HEK293 (cell line): Measurements from ENCODE around the gene ZNF618.

Source experiments
- CTCF ChIA-PET: fragments of 350-600 bp; formaldehyde crosslinking; extraction: SDS; loops from one replicate; lab custom pipeline; 2021; ENCODE audit warnings: antibody characterized with exemption; lab: Yijun Ruan, JAX
- POLR2A ChIA-PET: fragments of 300-600 bp; formaldehyde crosslinking; extraction: SDS; loops from one replicate; lab custom pipeline; 2020; ENCODE audit warnings: antibody characterized with exemption, inconsistent platforms; lab: Yijun Ruan, JAX
- H3K27ac ChIP-seq: fragments of 200-500 bp; sonication (Bioruptor generic); 2 replicates; pipeline ENCODE4 v1.5.1; 2014; ENCODE audit warnings: low read depth, low read length, control low read depth, inconsistent platforms; ENCODE audit errors: extremely low read depth
- H3K36me3 ChIP-seq, 2 experiments: fragments of 200-500 bp in 1 of 2; sonication (Bioruptor generic) in 1 of 2; 1 replicate in 1 of 2; 2 replicates in 1 of 2; pipeline ENCODE4 v1.5.1; 2014 to 2017; ENCODE audit warnings: inconsistent platforms in 2 of 2, low read length in 2 of 2; ENCODE audit not compliant: control insufficient read depth in 2 of 2, insufficient read depth in 1 of 2
- H3K4me1 ChIP-seq: fragments of 200-500 bp; sonication (Bioruptor generic); 2 replicates; pipeline ENCODE4 v1.5.1; 2014; ENCODE audit warnings: mild to moderate bottlenecking, low read length, inconsistent platforms; ENCODE audit not compliant: control insufficient read depth, insufficient read depth
- H3K4me3 ChIP-seq: 2 replicates; pipeline ENCODE4 v1.5.1; 2011; ENCODE audit warnings: low read depth, mild to moderate bottlenecking, control low read depth, low read length, moderate library complexity
- H3K9me3 ChIP-seq: fragments of 200-500 bp; sonication (Bioruptor generic); 2 replicates; pipeline ENCODE4 v1.5.1; 2014; ENCODE audit warnings: low read depth, low read length, inconsistent platforms; ENCODE audit not compliant: control insufficient read depth, insufficient read depth
- FEZF1 ChIP-seq: fragments of 450-650 bp; formaldehyde crosslinking; IDR thresholded peaks from 2 replicates; pipeline ENCODE4 v1.5.1; 2016; ENCODE audit warnings: missing biosample characterization, missing genetic modification characterization
- GFI1B ChIP-seq: fragments of 450-650 bp; formaldehyde crosslinking; IDR thresholded peaks from 2 replicates; pipeline ENCODE4 v1.5.1; 2016; ENCODE audit warnings: missing biosample characterization, missing genetic modification characterization
- KLF10 ChIP-seq: fragments of 450-650 bp; IDR thresholded peaks from 2 replicates; pipeline ENCODE4 v1.5.1; 2018; ENCODE audit warnings: missing biosample characterization, mild to moderate bottlenecking, missing genetic modification characterization
- KLF9 ChIP-seq: fragments of 450-650 bp; formaldehyde crosslinking; IDR thresholded peaks from 2 replicates; pipeline ENCODE4 v1.5.1; 2016; ENCODE audit warnings: missing biosample characterization, missing genetic modification characterization, low read depth
- MYNN ChIP-seq: fragments of 450-650 bp; formaldehyde crosslinking; IDR thresholded peaks from 2 replicates; pipeline ENCODE4 v1.5.1; 2016; ENCODE audit warnings: missing biosample characterization, missing genetic modification characterization, borderline replicate concordance
- OSR2 ChIP-seq: fragments of 450-650 bp; formaldehyde crosslinking; IDR thresholded peaks from 2 replicates; pipeline ENCODE4 v1.5.1; 2016; ENCODE audit warnings: missing biosample characterization, missing genetic modification characterization
- REST ChIP-seq: fragments of 450-650 bp; formaldehyde crosslinking; IDR thresholded peaks from 2 replicates; pipeline ENCODE4 v1.5.1; 2016; ENCODE audit warnings: missing biosample characterization, missing genetic modification characterization
- ZBTB21 ChIP-seq: fragments of 450-650 bp; formaldehyde crosslinking; IDR thresholded peaks from 2 replicates; pipeline ENCODE4 v1.5.1; 2017; ENCODE audit warnings: missing biosample characterization, missing genetic modification characterization
- ZBTB8A ChIP-seq: fragments of 450-650 bp; formaldehyde crosslinking; IDR thresholded peaks from 2 replicates; pipeline ENCODE4 v1.5.1; 2016; ENCODE audit warnings: missing biosample characterization, missing genetic modification characterization
- ZFHX2 ChIP-seq: fragments of 450-650 bp; formaldehyde crosslinking; conservative IDR thresholded peaks from 2 replicates; pipeline ENCODE4 v1.5.1; 2016; ENCODE audit warnings: missing biosample characterization, missing genetic modification characterization
- ZNF138 ChIP-seq: fragments of 450-650 bp; formaldehyde crosslinking; IDR thresholded peaks from 2 replicates; pipeline ENCODE4 v1.5.1; 2016; ENCODE audit warnings: missing biosample characterization, missing genetic modification characterization, borderline replicate concordance
- ZNF155 ChIP-seq: fragments of 450-650 bp; formaldehyde crosslinking; IDR thresholded peaks from 2 replicates; pipeline ENCODE4 v1.5.1; 2016; ENCODE audit warnings: missing biosample characterization, missing genetic modification characterization
- ZNF169 ChIP-seq: fragments of 450-650 bp; formaldehyde crosslinking; IDR thresholded peaks from 2 replicates; pipeline ENCODE4 v1.5.1; 2016; ENCODE audit warnings: missing biosample characterization, missing genetic modification characterization
- ZNF175 ChIP-seq: fragments of 450-650 bp; formaldehyde crosslinking; IDR thresholded peaks from 2 replicates; pipeline ENCODE4 v1.5.1; 2016; ENCODE audit warnings: missing biosample characterization, missing genetic modification characterization
- ZNF184 ChIP-seq: fragments of 450-650 bp; IDR thresholded peaks from 2 replicates; pipeline ENCODE4 v1.5.1; 2018; ENCODE audit warnings: missing biosample characterization, mild to moderate bottlenecking, missing genetic modification characterization
- ZNF2 ChIP-seq: fragments of 450-650 bp; formaldehyde crosslinking; IDR thresholded peaks from 2 replicates; pipeline ENCODE4 v1.5.1; 2016; ENCODE audit warnings: missing biosample characterization, missing genetic modification characterization
- ZNF239 ChIP-seq: fragments of 450-650 bp; formaldehyde crosslinking; IDR thresholded peaks from 2 replicates; pipeline ENCODE4 v1.5.1; 2016; ENCODE audit warnings: missing biosample characterization, missing genetic modification characterization
- ZNF394 ChIP-seq: fragments of 450-650 bp; formaldehyde crosslinking; IDR thresholded peaks from 2 replicates; pipeline ENCODE4 v1.5.1; 2016; ENCODE audit warnings: missing biosample characterization, missing genetic modification characterization, mild to moderate bottlenecking, moderate library complexity, borderline replicate concordance
- ZNF433 ChIP-seq: fragments of 450-650 bp; formaldehyde crosslinking; IDR thresholded peaks from 2 replicates; pipeline ENCODE4 v1.5.1; 2016; ENCODE audit warnings: missing biosample characterization, missing genetic modification characterization, low read depth
- ZNF488 ChIP-seq: fragments of 450-650 bp; formaldehyde crosslinking; IDR thresholded peaks from 2 replicates; pipeline ENCODE4 v1.5.1; 2016; ENCODE audit warnings: missing biosample characterization, missing genetic modification characterization
- ZNF501 ChIP-seq: fragments of 450-650 bp; formaldehyde crosslinking; IDR thresholded peaks from 2 replicates; pipeline ENCODE4 v1.5.1; 2016; ENCODE audit warnings: missing biosample characterization, missing genetic modification characterization
- ZNF555 ChIP-seq: fragments of 450-650 bp; formaldehyde crosslinking; conservative IDR thresholded peaks from 2 replicates; pipeline ENCODE4 v1.5.1; 2017; ENCODE audit warnings: missing biosample characterization, mild to moderate bottlenecking, missing genetic modification characterization, inconsistent platforms
- ZNF558 ChIP-seq: fragments of 450-650 bp; formaldehyde crosslinking; IDR thresholded peaks from 2 replicates; pipeline ENCODE4 v1.5.1; 2016; ENCODE audit warnings: missing biosample characterization, missing genetic modification characterization
- ZNF610 ChIP-seq: fragments of 450-650 bp; formaldehyde crosslinking; IDR thresholded peaks from 2 replicates; pipeline ENCODE4 v1.5.1; 2016; ENCODE audit warnings: missing biosample characterization, missing genetic modification characterization, borderline replicate concordance
- ZNF645 ChIP-seq: fragments of 450-650 bp; formaldehyde crosslinking; IDR thresholded peaks from 2 replicates; pipeline ENCODE4; 2016; ENCODE audit warnings: missing biosample characterization, missing genetic modification characterization
- ZNF670 ChIP-seq: fragments of 450-650 bp; formaldehyde crosslinking; IDR thresholded peaks from 2 replicates; pipeline ENCODE4 v1.5.1; 2016; ENCODE audit warnings: missing biosample characterization, missing genetic modification characterization, low read depth
- ZNF785 ChIP-seq: fragments of 450-650 bp; formaldehyde crosslinking; IDR thresholded peaks from 2 replicates; pipeline ENCODE4 v1.5.1; 2016; ENCODE audit warnings: missing biosample characterization, missing genetic modification characterization
- ZSCAN30 ChIP-seq: fragments of 450-650 bp; IDR thresholded peaks from 2 replicates; pipeline ENCODE4 v1.5.1; 2018; ENCODE audit warnings: missing biosample characterization, mild to moderate bottlenecking, missing genetic modification characterization, moderate library complexity
- ZSCAN4 ChIP-seq: fragments of 450-650 bp; formaldehyde crosslinking; IDR thresholded peaks from 2 replicates; pipeline ENCODE4 v1.5.1; 2017; ENCODE audit warnings: missing biosample characterization, missing genetic modification characterization
- TF ChIP-seq, protein P1 (sequence below): fragments of 450-650 bp; formaldehyde crosslinking; IDR thresholded peaks from 2 replicates; pipeline ENCODE4 v1.5.0; 2017; ENCODE audit warnings: missing biosample characterization, missing genetic modification characterization, borderline replicate concordance

The ZNF618 gene

DNA sequence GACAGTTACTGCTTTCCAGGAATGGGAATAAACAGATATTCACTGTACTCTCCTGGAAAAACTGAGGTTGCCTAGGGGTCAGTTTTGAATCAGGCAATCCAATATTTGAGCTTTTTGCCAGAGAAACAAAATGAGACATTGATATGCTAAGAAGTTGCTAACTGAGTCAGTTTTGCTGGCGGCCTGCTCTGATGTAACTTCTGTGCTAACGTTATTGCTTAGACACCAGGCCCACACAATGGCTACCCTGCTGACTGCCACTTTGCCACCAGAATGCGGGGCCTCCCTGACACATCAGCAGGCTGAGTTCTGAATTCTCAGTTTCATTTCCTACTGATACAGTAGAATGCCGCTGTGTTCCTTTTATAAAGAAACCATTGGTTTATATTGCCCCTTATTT, 18.2 kb upstream of the ZNF618 start:
- Histone ChIP-seq H3K27ac (no peak overlapping the region), H3K36me3 (no peaks in the 10 kb centered on the region), H3K9me3 (no peaks in the 10 kb centered on the region), H3K4me3 (no peak overlapping the region), H3K4me1 (no peaks in the 10 kb centered on the region)
- TF ChIP-seq ZNF394: no peak
- TF ChIP-seq GFI1B (tag by site-specific recombination): no peak
- TF ChIP-seq ZNF501 (tag by site-specific recombination): no peak
- no peak for TF ChIP-seq MYNN (tag by site-specific recombination)
- no peak for TF ChIP-seq REST (tag by site-specific recombination)
- TF ChIP-seq ZNF558 (tag by site-specific recombination): no peak
- no peak for TF ChIP-seq ZNF645
- TF ChIP-seq ZBTB21: no peak
- no peak for TF ChIP-seq FEZF1
- TF ChIP-seq ZFHX2: no peak
- no peak for TF ChIP-seq ZNF555 (tag by site-specific recombination)
- no peak for TF ChIP-seq KLF9
- TF ChIP-seq ZNF155 (tag by site-specific recombination): no peak
- no peak for TF ChIP-seq ZNF175 (tag by site-specific recombination)
- no peak for TF ChIP-seq ZBTB8A (tag by site-specific recombination)
- TF ChIP-seq ZNF169 (tag by site-specific recombination): no peak
- no peak for TF ChIP-seq ZNF488
- TF ChIP-seq ZNF2 (tag by site-specific recombination): no peak
- no peak for TF ChIP-seq ZSCAN4 (tag by site-specific recombination)
- ChIA-PET CTCF (interaction anchor here (0.6 to 1.7 kb wide), 5 partner anchors 12 to 426 kb away, joined by 3 to 8 read pairs (median 3); no protein-coding TSS in a partner anchor), POLR2A (no interaction called here)

- CTCF ChIA-PET: interaction anchor here (0.6 to 1.7 kb wide), 5 partner anchors 12 to 427 kb away, joined by 3 to 8 read pairs (median 3); no protein-coding TSS in a partner anchor
- H3K4me3 ChIP-seq: no peak overlapping the region
- no peaks in the 10 kb centered on the region for H3K4me1 ChIP-seq
- H3K9me3 ChIP-seq: no peaks in the 10 kb centered on the region
- no peak overlapping the region for H3K27ac ChIP-seq
- H3K36me3 ChIP-seq: no peaks in the 10 kb centered on the region
- POLR2A ChIA-PET: no interaction called here
- no peak for TF ChIP-seq ZNF239 (tag by site-specific recombination)
- TF ChIP-seq KLF10: no peak
- TF ChIP-seq, protein P1, sequence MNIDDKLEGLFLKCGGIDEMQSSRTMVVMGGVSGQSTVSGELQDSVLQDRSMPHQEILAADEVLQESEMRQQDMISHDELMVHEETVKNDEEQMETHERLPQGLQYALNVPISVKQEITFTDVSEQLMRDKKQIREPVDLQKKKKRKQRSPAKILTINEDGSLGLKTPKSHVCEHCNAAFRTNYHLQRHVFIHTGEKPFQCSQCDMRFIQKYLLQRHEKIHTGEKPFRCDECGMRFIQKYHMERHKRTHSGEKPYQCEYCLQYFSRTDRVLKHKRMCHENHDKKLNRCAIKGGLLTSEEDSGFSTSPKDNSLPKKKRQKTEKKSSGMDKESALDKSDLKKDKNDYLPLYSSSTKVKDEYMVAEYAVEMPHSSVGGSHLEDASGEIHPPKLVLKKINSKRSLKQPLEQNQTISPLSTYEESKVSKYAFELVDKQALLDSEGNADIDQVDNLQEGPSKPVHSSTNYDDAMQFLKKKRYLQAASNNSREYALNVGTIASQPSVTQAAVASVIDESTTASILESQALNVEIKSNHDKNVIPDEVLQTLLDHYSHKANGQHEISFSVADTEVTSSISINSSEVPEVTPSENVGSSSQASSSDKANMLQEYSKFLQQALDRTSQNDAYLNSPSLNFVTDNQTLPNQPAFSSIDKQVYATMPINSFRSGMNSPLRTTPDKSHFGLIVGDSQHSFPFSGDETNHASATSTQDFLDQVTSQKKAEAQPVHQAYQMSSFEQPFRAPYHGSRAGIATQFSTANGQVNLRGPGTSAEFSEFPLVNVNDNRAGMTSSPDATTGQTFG (tag by site-specific recombination): no peak
- no peak for TF ChIP-seq ZNF433
- no peak for TF ChIP-seq ZNF138 (tag by site-specific recombination)
- TF ChIP-seq ZNF184 (tag by site-specific recombination): no peak
- no peak for TF ChIP-seq GFI1B (tag by site-specific recombination)
- no peak for TF ChIP-seq ZNF785 (tag by site-specific recombination)
- TF ChIP-seq ZSCAN30: no peak
- TF ChIP-seq ZNF670 (tag by site-specific recombination): no peak
- TF ChIP-seq ZNF610 (tag by site-specific recombination): no peak
- TF ChIP-seq OSR2 (tag by site-specific recombination): no peak
Observed at GRCh38 chr9:113858282-113858681, 17.8 kb upstream of the ZNF618 start.
